GM19238 (cell line): ENCODE data around the gene RBCK1.

Source experiments
- DNase-seq: peaks from one replicate; pipeline ENCODE4 v3.0.0; 2011; ENCODE audit warnings: low spot score; ENCODE audit not compliant: insufficient read length

The RBCK1 gene

DNA sequence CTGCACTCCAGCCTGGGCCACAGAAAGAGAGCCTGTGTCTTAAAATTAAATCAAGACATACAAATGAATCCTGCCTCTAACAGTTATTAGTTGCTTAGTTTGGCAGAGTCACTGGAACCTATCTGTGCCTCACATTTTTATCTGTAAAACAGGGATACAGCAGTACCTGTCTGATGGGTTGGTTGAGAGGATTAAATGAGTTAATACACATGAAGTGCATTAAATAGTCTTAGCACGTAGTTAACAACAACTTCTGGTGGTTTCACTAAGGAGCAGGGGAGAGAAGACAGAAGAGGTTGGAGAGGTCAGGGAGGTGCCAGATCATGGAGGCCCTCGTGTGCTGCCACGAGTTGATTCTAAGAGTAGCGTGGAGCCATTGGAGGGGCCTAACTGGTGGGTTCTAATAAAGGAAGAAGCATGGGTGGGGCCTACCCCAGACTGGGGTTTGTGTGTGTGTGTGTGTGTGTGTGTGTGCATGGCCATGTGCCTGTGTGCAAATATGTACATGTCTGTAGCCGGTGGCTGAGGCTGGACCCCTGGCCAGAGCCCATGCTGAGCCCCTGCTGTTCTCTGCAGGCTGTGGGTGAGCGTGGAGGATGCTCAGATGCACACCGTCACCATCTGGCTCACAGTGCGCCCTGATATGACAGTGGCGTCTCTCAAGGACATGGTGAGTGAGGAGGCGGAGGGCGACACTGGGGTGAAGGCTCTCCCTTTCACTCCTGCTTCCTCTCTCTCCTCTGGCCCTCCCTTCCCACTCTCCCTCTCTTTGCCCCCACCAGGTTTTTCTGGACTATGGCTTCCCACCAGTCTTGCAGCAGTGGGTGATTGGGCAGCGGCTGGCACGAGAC is 9.1 kb downstream of the RBCK1 start:
- no peak for DNase-seq

DNA sequence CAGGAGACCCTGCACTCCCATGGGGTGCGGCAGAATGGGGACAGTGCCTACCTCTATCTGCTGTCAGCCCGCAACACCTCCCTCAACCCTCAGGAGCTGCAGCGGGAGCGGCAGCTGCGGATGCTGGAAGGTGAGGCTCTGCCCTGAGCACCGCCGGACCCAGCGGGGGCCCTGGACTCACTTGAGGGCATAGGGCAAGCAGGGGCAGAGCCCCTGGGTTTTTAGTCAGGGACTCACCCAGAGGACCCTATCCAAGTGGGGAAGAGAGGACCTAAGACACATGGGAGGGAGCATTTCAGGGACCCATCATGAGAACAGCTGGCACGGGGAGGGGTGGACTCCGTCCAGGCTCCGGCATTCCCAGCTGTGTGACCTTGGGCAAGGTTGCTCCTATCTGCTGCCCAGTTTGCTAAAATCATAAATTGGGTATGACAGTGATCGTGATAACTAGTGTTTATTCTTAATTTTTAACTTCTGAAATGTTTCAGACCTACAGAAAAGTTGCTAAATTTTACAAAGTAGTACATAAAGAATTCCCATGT is 9.8 kb downstream of the RBCK1 start:
- no peak for DNase-seq

- DNase-seq = no peak
These were observed 10.8 kb downstream of the RBCK1 start for GRCh38 chr20:418858-419365.

DNA sequence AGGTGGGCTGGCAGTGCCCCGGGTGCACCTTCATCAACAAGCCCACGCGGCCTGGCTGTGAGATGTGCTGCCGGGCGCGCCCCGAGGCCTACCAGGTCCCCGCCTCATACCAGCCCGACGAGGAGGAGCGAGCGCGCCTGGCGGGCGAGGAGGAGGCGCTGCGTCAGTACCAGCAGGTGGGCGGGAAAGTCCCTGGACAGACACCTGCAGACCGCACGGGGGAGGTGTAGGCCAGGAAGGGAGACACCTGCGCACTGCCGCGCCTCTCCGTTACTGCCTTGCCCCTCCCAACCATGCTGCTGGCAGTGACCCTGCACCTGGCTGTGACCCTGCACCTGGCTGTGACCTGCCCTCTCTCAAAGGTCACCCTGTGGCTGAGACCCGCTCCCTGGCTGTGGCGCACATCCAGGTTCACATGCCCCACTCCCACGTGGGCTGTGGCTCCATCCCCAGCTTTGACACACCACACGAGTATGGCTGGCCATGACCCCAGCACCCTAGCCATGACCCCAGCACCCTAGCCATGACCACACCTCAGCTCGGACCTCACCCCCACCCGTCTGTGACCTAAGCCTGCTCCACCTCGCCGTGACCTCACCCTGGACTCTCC is 11.6 kb downstream of the RBCK1 start:
- DNase-seq = no peak

DNA sequence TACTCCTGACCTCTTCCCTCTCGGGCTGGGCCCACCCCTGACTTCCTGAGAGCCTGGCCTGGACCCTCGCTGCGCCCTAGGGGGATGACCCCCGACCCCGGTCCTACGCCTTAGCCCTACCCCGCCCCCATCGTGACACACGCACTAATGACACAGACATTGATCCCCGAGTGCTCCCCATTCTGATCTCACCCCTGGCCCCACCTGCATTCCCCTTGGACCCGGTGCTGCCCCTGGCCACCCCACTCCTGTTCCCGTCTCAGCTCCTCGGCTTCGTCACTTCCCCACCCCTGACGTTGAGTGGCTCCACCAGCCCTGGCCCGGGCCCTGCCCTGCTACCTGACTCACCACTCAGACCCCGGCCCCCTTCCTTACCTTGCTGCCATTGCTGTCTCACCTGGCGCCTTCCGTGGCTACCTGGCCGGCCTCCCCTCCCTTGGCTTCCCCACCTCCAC is 12.1 kb downstream of the RBCK1 start:
- no peak for DNase-seq

DNA sequence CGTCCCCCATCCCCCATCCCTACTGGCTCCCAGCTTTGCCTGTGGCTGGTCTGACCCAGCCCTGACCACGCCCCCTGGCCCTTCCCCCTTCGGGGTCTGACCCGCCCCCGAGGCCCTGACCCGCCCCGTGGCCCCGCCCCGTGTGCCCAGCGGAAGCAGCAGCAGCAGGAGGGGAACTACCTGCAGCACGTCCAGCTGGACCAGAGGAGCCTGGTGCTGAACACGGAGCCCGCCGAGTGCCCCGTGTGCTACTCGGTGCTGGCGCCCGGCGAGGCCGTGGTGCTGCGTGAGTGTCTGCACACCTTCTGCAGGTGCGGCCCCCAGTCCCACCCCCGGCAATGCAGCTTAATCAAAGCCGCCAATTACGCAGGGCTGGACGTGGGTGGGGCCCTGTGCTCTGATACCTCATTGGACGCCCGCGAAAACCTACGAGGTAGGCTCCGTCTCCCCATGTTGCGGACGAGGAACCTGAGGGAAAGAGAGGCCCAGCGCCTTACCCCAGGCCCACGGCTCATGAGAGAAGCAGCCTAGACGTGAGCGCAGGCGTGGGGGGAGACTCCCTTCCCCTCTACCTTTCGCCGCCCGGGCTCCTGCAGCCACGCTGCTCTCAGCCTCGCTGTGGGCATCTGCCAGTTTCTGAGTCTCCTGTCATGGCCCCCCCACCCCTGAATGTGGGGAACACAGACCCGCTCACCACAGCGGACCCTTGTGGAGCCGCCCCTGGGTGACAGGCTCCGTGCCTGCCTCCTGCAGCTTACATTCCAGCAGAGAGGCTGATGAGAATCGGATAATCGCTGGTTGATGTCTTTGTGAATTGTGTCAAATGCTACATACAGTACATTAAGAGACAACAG is 12.8 kb downstream of the RBCK1 start:
- no peak for DNase-seq

DNA sequence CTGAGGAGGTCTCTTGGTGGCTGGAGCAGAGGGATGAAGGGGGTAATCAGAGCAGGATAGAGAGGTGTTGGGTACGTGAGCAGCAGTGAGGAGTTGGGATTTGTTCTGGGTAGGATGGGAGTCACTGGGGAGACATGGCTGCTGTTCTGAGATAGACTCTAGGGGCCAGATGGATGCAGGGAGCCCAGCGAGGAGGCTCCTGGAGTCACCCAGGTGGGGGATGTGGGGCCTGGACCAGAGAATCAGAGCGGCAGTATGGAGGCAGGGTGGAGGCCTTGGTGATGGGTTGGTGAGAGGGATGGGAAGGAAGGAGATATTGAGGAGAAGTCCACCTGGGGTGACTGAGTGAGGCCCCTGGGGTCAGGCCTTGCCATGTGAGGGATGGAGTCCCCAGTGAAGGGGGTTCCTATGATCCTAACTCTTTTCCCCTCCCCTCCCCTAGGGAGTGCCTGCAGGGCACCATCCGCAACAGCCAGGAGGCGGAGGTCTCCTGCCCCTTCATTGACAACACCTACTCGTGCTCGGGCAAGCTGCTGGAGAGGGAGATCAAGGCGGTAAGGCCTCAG is 13.7 kb downstream of the RBCK1 start:
- no peak for DNase-seq

DNA sequence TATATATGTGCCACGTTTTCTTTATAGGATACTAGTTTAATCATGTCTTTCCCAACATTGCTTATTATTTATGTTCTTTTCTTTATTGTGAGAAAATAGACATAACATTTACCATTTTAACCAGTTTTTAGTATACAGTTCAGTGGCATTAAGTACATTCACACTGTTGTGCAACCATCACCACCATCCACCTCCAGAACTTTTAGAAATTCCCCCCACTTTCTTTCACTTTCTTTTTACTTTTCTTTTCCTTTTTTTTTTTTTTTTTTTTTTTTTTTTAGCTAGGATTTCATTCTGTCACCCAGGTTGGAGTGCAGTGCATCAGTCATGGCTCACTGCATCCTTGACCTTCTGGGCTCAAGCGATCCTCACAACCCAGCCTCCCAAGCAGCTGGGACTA is 18.5 kb downstream of the RBCK1 start:
- no peak for DNase-seq

GRCh38 chr20:427401-427800 is 19.3 kb downstream of the RBCK1 start:
- DNase-seq = no peak

DNA sequence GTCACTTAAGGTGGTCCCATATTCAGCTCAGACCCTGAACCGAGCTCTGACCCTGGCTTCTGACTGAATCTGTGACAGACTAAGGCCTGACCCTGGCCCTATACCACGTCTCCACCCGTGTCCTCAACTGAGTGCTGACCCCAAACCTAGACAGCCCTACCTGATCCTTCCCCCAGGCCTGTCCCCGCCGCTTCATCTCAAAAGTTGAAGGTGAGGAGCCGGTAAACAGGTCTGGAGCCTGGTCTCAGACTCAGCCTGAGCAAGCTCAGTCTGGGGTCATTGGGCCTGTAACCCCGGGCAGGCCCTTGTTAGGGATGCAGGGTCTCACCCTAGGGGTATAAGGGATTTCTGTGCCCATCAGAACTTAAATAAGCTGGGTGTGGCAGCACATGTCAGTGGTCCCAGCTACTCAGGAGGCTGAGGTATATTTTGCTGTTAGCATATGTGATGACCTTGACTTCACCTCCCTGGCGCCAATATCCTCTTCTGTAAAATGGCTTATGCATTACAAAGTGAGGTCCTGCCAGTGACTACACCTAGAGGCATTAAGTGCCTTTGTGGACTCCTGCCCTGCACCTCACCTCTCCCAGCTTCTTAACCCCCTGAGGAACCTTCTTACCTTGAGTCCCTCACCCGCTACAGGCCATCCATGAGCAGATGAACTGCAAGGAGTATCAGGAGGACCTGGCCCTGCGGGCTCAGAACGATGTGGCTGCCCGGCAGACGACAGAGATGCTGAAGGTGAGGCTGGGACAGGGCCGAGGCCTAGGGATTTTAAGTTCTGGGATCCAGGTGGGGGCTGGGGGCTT is 20.0 kb downstream of the RBCK1 start:
- no peak for DNase-seq

DNA sequence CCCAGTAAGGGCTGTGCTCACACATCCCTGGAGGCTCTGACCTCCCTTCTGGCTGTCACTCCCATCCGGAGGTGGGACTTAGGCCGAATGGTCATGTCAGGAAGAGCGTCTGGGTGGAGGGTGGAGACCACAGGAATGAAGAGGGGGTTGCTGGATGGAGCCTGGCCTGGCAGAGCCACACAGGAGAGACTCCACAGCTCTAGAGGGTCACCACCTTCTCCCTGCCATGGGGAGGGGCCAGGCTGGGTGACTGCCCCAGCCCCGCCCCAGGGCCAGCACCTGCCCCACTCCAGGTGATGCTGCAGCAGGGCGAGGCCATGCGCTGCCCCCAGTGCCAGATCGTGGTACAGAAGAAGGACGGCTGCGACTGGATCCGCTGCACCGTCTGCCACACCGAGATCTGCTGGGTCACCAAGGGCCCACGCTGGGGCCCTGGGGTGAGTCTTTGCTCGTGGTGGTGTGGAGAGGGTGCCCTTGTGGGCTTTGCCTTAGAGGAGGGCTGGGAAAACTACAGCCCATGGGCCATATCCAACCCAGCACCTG is 20.6 kb downstream of the RBCK1 start:
- no peak for DNase-seq

GRCh38 chr20:430091-430999 is 22.2 kb downstream of the RBCK1 start:
- no peak for DNase-seq

DNA sequence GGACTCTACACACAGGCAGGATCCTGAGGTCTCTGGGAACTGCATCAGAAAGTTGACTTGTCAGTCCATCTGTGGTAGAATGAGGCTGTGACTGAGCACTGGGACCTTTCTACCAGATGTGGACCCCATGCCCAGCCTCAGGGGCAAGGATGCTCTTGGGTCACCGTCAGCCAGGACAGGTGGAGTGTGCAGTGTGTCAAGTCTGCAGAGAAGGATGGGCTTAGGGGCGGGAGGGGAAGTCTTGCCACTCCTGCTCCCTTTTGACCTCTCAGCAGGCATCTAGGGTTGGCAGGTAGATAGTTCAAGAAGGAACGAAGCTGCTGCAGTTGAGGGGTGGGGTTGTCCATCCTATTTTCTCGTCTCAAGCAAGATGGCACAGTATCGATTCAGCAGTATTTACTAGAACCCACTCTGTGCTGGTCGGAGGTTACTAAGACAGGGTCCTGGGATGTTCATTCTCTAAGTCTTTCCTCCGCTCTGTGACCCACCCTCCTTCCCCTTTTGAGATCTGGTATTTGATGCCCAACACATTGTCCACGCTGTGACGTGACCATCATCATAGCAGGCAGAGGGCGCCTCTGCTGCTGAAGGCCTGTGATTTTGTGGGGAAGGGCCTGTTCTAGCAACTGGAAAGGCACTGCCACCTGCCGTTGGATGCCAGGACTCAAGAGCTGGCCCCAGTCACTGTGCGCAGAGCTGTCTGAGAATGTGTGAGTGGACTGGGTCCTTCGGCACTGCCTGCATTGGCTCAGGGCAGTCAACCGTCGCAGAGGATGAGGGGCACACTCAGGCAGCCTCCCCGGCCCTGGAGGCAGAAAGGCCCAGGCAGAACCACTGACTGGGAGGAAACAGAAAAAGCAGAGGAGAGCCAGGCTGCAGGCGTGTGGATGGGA is 23.2 kb downstream of the RBCK1 start:
- DNase-seq = no peak

DNA sequence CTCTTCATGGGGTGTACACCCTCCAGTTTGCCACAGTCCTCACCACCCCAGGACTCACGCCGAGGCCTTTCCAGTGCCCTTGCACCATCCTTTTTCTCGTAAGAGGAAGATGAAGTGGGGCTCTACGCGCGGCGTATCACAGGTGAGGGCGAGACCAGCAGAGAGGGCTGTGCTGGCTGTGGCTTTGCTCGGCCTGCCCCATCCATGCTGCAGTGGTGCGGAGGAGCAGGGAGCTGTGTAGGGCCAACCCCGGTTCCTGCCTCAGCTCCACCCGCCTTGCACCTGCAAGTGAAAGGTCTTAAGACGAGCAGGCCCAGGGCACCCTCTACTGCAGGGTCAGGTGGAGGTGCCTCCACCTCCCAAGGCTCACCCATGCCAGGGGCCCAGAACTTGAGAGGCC is 24.1 kb downstream of the RBCK1 start:
- no peak for DNase-seq

GRCh38 chr20:432677-433299 is 24.7 kb downstream of the RBCK1 start:
- no peak for DNase-seq

DNA sequence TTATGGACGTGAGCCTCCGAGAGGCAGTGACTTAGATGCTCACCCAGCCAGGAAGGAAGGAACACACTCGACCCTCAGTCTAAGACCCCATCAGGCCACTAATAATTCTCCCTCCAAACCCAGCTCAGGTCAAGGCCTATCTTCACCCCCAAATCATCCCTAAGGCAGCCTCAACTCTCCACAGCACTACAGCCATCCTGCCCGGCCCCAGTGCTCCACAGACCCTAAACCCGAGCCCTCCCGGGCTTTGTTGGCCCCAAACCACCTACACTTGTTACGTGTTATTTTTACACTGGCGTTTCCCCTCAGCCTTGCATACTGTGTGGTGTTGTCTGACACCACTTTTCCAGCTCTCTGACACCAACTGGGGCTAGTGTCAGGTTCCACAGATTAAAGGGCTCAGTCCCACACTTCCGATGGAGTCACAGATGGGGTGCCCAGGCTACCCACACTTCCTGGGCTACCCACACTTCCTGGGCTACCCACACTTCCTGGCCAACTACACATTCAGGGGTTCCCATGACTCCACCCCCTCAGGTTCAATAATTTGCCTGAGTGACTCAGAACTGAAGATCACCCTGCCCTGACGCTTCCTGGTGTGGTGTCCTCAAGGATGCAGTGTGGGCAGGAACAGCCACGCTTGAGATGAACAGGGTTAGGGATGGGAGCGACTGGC is 25.3 kb downstream of the RBCK1 start:
- peak; percentile 61 for DNase-seq

GRCh38 chr20:434221-434620 is 26.1 kb downstream of the RBCK1 start:
- DNase-seq = no peak
